ENCODE data around the gene FYB2.
"Not testable (repeated sequence)": the region's sequence is repeated elsewhere in the genome, so short reads cannot be mapped to it uniquely, and the experiment has no call there.

The FYB2 gene

GRCh38 chr1:56798053-56798471, 21.1 kb downstream of the FYB2 start:
- no peak for DNase-seq (ENCODE audit: extremely low read depth in 1 of 2, low read depth in 1 of 2)

DNA sequence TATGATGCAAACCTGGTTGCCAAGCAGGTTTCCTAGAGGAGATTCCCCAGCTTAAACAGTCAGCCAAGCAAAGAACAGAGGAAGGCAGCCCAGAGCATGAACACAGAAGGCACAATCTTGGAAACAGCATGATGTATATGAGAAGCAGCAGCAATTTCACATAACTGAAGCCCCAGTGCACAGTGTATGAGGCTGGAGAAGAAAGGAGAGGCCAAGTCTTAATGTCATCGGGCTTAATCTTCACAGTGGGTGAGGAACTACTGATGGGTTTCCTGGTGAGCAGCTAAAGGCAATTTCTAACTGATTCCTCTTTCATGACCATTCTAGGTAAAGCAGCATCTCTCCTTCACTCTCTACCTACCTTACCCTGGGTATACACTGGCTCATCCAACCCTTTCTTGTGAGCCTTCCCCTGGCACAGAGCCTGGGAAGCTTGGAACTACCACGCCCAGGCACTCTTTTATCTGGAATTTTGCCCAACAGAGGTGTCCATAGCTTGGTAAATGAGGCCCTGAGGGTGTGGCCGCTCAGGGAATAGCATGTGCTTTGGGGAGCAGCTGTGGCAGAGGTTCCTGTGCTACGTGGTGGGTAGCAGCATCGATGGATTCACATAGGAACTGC, 22.0 kb downstream of the FYB2 start:
- DNase-seq (ENCODE audit: extremely low read depth in 1 of 2, low read depth in 1 of 2), result no peak

- no peak for DNase-seq (ENCODE audit: extremely low read depth in 1 of 2, low read depth in 1 of 2)
These were observed 23.3 kb downstream of the FYB2 start for GRCh38 chr1:56795870-56796269.

- no peak for DNase-seq (ENCODE audit: extremely low read depth in 1 of 2, low read depth in 1 of 2)
These were observed 29.2 kb downstream of the FYB2 start for GRCh38 chr1:56790036-56790435.

GRCh38 chr1:56788588-56788987, 30.6 kb downstream of the FYB2 start:
- DNase-seq (ENCODE audit: extremely low read depth in 1 of 2, low read depth in 1 of 2), result no peak

GRCh38 chr1:56788102-56788501, 31.1 kb downstream of the FYB2 start:
- DNase-seq (ENCODE audit: extremely low read depth in 1 of 2, low read depth in 1 of 2), result no peak

DNA sequence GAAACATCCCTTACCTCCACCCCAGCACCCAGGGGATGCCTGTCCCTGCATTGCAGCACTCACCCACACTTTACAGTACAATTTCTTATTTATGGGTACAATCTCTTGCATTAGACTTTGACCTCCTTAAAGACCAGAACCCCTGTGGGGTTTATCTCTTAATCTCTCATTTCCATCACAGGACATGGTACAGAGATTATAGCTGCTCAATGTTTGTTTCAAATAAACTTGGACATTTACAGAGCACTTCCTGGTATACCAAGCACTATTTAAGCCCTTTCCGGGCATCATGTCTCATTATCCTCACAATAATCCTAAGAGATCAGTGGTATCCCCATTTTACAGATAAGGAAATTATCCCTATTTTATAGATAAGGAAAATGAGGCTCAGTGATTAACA, 31.9 kb downstream of the FYB2 start:
- no peak for DNase-seq (ENCODE audit: extremely low read depth in 1 of 2, low read depth in 1 of 2)

- DNase-seq (ENCODE audit: extremely low read depth in 1 of 2, low read depth in 1 of 2), result no peak
These were observed 36.4 kb downstream of the FYB2 start for GRCh38 chr1:56782773-56783172.

DNA sequence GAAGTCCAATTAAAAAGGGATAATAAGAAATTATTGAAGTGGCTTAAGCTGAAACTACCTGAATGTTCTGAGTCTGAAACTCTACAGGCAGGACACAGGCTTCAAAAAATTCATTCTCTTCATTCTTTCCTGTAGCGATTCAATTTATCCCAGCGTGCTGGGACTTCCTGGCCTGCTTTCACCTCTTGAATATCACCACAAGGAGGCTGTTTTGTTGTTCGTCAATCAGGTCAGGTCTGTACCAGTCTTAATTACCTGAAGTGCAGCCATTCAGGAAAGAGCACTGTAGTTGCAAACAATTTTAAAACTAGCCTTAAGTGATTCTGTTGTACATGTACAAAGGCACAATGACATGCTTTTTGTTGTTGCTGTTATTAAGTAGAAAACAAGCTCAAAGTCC, 38.4 kb downstream of the FYB2 start:
- no peak for DNase-seq (ENCODE audit: extremely low read depth in 1 of 2, low read depth in 1 of 2)

- DNase-seq (ENCODE audit: extremely low read depth in 1 of 2, low read depth in 1 of 2), result no peak
These were observed 39.0 kb downstream of the FYB2 start for GRCh38 chr1:56780128-56780750.

- no peak for DNase-seq (ENCODE audit: extremely low read depth in 1 of 2, low read depth in 1 of 2)
These were observed 41.2 kb downstream of the FYB2 start for GRCh38 chr1:56777972-56778371.

- not testable (repeated sequence) for DNase-seq (ENCODE audit: extremely low read depth in 1 of 2, low read depth in 1 of 2)
These were observed 44.5 kb downstream of the FYB2 start for GRCh38 chr1:56774732-56775131.

DNA sequence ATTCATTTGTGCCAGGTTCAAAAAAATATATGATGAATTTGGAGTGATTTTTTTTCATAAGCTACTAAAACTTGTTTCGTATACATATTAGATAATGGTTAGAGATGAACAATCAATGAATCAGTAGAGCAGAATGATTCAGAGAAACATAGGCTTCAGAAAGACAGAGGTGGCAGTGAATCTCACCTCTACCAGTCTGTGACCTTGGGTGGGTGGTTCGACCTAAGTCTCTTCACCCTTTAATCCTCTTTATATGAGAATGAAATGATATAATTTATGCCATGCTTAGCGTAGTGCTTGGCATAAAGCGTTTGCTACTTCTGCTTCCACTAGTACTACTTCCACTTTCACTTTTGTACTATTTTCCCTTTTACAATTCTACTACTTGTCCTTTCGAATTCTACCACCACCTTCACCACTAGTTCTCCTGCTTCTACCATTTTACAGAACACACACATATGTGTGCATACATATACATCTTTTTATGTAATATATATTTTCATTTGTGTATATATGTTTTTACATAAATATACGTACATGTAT, 45.1 kb downstream of the FYB2 start:
- no peak for DNase-seq (ENCODE audit: extremely low read depth in 1 of 2, low read depth in 1 of 2)

DNA sequence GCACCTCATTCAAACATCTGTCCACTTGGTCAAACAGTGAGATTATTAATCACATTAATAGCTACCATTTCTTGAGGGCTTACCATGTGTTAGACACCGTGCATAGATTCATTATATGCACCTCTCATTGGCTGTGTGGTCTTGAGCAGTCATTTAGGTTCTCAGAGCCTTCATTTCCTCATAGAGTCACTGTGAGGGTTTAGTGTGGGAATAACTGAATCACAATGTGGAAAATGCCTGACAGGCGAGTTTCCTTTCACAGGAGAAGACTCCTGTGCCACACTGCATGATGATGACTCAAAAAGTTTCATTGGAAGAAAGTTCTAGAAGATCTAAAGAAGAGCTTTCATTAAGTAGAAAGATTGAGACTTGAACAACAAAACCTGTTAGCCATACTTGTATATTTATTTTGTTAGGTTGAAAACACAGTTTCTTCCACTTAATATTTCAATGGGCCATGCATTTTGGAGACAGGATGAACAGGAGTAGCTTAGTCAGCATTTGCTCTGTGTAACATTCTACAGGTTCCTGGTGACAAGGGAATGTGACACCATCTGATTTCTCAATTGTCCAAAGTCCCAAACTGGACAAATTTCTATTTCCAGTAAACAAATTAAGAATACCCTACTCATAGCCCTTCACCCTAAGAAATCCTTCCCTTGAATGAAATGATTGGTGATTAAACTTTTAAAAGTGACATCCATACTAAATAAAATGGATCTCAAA, 45.7 kb downstream of the FYB2 start:
- DNase-seq (ENCODE audit: extremely low read depth in 1 of 2, low read depth in 1 of 2), result no peak

DNA sequence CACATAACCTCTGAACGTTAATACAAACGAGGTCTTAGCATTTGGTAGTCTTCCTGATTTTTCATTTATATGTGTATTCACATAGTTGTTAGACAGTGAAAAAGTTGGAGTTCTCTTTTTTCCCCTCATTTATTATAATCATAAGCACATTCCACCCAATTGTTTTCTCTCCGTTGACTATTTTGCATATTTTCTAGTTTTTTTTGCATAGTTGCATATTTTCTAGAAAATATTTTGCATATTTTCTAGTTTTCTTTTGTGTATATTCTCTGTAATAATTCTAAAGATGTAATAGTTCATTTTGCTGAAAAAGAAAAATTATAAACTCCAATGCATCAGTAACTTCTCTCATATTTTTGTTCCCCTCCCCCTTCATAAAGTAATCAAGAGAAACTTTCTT, 47.5 kb downstream of the FYB2 start:
- no peak for DNase-seq (ENCODE audit: extremely low read depth in 1 of 2, low read depth in 1 of 2)

DNA sequence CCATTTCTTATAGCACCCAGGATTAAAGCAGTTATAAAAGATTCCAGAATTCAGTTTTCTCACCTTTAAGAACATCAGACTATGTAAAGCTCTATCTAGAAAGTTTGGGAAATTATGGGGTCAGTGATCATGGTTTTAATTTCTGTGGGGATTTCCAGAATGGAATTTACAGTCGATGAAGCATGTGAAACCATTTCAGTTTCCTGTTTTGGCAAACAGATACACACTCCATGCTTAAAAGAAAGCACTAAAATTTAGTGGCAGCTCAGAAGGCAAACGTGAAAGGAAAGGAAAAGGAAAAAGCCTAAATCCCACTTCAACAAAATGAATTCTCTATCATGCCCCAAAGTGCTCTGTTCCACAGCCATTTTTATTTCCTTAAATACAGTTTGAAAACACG, 60.4 kb downstream of the FYB2 start:
- no peak for DNase-seq (ENCODE audit: extremely low read depth in 1 of 2, low read depth in 1 of 2)

DNA sequence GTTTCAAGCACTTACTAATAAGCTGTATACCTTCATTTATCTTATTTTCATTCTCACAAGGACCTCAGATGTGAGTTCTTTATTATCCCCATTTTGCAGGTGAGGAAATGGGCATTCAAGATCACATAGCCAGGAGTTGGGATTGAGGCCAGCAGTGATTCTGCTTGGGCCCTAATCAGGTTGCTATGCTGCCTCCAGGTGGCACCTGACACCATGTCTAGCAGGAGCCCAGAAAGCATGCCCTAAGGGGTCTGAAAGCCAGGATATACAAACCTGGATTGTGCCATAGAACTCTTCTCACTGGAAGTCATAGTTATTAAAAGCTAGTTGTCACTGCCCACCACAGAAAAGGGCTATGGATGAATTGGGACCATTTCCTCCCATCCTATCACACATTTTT, 61.1 kb downstream of the FYB2 start:
- no peak for DNase-seq (ENCODE audit: extremely low read depth in 1 of 2, low read depth in 1 of 2)

DNA sequence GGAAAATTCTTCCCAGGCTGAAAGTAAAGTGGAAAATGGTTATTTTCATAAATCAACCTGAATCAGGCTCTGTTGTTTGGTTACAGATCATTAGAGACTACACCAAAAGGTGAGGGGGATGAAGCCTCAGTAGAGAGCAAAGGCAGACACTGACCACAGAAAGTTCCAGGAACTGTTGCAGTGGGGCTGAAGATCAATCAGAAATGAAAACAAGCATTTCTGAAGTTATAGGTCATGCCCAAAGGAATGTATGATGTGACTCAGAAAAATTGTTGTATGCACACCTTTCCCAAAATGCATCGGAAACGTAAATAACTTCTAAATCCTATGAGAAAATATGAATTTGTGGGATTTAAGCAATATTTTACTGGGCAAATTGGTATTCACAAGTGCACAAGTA, 63.3 kb downstream of the FYB2 start:
- DNase-seq (ENCODE audit: extremely low read depth in 1 of 2, low read depth in 1 of 2), result no peak

DNA sequence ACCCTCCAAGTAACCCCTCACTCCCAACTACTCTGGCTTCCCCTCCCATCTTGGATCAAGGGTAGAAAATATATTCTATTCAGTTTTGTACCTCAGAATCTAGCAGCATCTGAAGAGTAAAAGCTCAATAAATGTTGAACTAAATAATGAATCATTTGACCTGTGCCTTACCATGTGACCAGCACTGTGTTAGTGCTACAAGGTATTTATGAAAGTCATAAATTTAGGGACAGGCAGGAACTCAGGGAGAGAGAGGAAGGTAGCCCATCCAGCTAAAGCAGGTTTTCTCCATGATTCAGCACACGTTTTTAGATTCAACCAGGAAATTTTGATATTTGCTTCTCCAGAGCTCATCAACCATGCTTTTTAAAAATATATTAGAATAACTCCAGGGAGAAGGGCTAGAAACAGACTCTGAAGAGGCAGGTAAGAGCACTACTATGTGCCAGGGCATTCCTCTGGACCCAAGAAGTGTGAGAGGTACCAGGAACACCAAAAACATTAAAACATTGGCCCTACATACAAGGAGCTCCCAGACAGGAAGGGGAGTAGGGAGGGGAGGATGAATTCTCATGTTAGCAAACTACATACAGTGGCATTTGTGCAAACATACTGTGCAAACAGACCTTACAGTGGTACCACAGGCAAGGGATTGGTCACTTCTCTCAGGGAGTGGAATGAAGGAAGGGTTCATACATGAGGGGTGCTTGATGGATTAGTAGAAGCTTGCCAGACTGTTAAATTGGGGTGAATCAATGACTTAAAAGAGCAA, 64.3 kb downstream of the FYB2 start:
- no peak for DNase-seq (ENCODE audit: extremely low read depth in 1 of 2, low read depth in 1 of 2)

- DNase-seq (ENCODE audit: extremely low read depth in 1 of 2, low read depth in 1 of 2), result no peak
These were observed 74.0 kb downstream of the FYB2 start for GRCh38 chr1:56745231-56745630.

- no peak for DNase-seq (ENCODE audit: extremely low read depth in 1 of 2, low read depth in 1 of 2)
These were observed 90.2 kb downstream of the FYB2 start for GRCh38 chr1:56728964-56729363.

All from activated CD8-positive, alpha-beta memory T cell treated with anti-CD3 and anti-CD28 coated beads for 1 hour (primary cell).